SJSA1 (cell line): ENCODE measurements around the gene SUPT4H1. TPM values are rescaled to one million over a fixed set of nuclear protein-coding genes. Genes with fewer than 3 reads are reported as not detected.

ENCODE experiments used
- DNase-seq, 2 experiments: peaks; one replicate each; pipeline ENCODE4 v3.0.0-alpha.2; 2015 to 2020; ENCODE audit warnings: low spot score in 2 of 2, low read depth in 1 of 2
- H3K27ac ChIP-seq: fragments of 250-450 bp; sonication (Bioruptor Pico); 2 replicates; pipeline ENCODE4 v1.5.1; 2020; ENCODE audit warnings: mild to moderate bottlenecking, moderate library complexity
- H3K27me3 ChIP-seq: fragments of 250-450 bp; sonication (Bioruptor Pico); replicated peaks from 2 replicates; pipeline ENCODE4 v1.5.1; 2020; ENCODE audit warnings: mild to moderate bottlenecking, moderate library complexity
- H3K36me3 ChIP-seq: fragments of 250-450 bp; sonication (Bioruptor Pico); 2 replicates; pipeline ENCODE4 v1.5.1; 2020; ENCODE audit warnings: mild to moderate bottlenecking
- H3K4me1 ChIP-seq: fragments of 250-450 bp; sonication (Bioruptor Pico); replicated peaks from 2 replicates; pipeline ENCODE4 v1.6.1; 2021; ENCODE audit warnings: mild to moderate bottlenecking
- H3K4me3 ChIP-seq: fragments of 250-450 bp; sonication (Bioruptor Pico); 2 replicates; pipeline ENCODE4 v1.5.1; 2020; ENCODE audit warnings: mild to moderate bottlenecking
- H3K9me3 ChIP-seq: fragments of 250-450 bp; sonication (Bioruptor Pico); replicated peaks from 2 replicates; pipeline ENCODE4 v1.5.1; 2020; ENCODE audit warnings: mild to moderate bottlenecking
- total RNA-seq: library from RNA; depleted of rRNA; stranded (reverse); fragments of >200 nt; shearing (Covaris generic); gene quantifications from 2 replicates; pipeline ENCODE4 v1.2.3, GENCODE V29; 2014

Gene SUPT4H1
- total RNA-seq, 1 experiment from 2014 or later: 81.0 TPM

DNA sequence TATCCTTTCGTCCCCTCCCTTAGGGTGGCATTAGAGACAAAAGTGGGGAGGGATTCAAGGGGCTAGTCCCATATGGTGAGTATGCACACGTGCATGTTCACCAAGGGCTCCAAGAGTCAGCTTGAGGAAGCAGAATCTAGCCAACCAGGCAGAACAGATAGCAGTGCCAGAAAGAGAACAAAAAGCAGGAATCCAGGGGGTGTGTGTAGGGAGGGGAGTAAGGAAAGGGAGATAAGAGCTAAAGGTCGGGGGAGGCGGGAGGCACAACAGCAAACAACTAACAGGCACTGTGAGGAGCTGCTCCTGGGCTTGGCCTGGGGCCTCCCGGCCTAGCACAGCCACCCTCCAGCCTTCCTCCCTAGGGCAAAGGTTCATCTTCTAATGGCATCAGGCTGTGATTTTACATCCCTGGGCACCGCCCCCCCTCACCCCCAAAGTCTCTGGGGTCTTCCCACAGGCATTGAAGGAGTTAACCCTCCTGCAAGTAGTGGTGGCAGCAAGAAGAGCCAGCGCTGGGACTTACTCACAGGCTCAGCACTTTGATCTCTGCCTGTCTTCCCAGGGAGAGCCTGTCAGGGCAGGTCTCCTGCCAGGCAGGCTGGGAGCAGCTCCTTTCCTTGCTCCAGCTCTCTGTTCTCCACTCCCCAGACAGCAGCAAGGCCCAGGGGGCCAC is 12.4 kb upstream of the SUPT4H1 start:
- H3K4me1 ChIP-seq: no peaks in the 10 kb centered on the region
- H3K9me3 ChIP-seq: no peaks in the 10 kb centered on the region
- no peak overlapping the region for H3K27ac ChIP-seq
- no peak for DNase-seq
- H3K36me3 ChIP-seq: no peaks in the 10 kb centered on the region
- peaks cover 55% of the 10 kb centered on the region for H3K27me3 ChIP-seq
- no peak overlapping the region for H3K4me3 ChIP-seq

DNA sequence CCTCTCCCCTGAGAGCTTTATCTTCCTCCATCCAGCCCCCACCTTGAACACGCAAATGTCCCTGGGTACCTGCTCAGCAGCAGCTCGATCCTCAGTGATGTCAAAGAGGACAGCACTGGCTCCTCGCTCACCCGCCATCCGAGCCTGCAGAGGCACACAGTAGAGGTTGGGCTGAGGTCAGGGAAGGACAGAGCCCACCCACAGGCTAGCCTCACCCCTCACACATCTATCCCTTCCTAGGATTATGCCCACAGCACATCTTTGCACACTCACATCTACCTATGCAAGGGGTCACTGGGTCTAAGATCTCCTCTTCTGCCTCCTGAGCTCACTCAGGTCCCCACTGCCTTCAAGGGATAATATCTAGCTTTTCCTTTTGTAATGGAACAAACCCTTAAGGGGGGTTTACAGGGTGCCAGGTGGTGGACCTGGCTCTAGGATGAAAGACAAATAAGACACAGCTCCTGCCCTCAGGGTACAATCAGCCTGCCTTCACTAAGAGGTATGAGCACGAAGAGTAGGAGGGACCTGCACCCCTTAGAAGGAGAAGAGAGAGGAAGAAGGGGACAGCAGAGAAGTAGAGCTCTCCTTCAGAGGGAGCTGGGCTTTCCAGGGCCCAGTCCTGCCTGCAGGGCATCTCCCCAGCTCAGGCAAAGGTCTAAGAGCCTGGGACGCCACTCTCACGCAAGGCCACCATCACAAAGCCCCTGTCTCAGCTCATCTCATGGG is 11.6 kb upstream of the SUPT4H1 start:
- no peaks in the 10 kb centered on the region for H3K36me3 ChIP-seq
- no peak overlapping the region for H3K4me3 ChIP-seq
- H3K4me1 ChIP-seq: no peaks in the 10 kb centered on the region
- no peak for DNase-seq
- H3K27me3 ChIP-seq: peaks cover 53% of the 10 kb centered on the region
- H3K27ac ChIP-seq: no peak overlapping the region
- H3K9me3 ChIP-seq: no peaks in the 10 kb centered on the region

DNA sequence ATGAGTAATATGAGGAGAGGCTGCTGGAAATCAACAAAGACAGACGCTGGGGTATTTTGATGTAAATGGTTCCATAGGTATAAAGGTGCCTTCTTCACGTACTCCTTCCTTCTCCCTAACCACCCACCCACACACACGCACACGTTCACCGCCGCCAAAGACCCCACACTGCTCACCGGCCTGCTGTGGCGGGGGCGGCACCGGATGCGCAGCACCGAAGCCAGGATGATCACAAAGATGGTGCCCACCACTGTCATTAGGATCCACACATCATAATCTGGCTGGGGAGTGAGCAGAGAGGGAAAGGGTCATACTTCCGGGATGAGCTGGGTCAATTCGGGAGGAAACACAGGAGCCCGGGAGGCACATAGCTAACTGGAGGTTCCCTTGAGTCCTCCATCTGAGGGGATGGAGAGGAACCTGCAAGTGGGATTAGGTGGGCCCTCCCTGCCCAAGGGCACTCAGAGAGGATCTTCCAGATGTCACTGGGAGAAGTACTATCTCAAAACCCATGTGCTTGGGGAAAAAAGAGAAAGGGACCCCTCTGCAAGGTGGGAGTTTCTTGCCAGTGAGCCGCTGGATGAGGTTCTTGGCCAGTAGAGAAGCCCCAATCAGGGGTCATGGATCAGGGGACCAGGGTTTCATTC is 10.5 kb upstream of the SUPT4H1 start:
- Histone ChIP-seq H3K36me3 (no peaks in the 10 kb centered on the region), H3K27ac (no peak overlapping the region), H3K4me3 (no peak overlapping the region), H3K27me3 (peaks cover 52% of the 10 kb centered on the region), H3K4me1 (no peaks in the 10 kb centered on the region), H3K9me3 (no peaks in the 10 kb centered on the region)
- no peak for DNase-seq

DNA sequence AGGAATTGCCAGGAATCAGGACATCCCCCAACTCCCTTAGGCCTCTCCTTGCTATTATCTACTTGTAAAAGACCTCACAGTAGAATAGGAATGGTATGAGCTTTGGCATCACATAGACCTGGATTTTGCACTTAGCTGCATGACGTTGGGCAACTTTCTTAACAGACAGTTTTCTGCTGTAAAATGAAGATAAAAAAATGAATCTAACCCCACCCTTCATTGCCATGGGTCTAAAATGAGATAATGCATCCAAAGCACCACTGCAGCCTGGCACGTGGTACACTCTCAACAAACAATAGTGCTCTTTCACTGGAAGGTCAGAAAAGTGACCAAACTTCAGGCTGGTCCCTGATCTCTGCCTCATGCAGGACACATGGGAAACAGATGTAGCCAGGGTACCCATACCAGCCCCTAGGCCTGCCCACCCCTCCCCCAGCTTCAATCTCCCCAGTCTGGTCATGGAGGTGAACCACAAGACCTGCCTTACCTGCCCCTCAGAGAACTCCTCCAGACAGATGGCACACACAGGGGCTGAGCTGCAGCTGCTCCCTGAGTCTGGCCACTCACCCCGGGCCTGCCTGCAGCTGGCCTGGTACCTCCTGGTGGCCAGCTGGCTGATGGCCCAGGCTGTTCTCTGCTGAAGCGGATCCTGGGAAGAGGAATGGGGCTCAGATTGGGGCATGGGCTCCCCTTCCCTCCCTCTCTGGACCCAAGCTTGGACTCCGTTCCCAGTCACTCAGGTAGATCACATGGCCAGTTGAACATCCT is 8.5 kb upstream of the SUPT4H1 start:
- H3K27ac ChIP-seq: no peak overlapping the region

DNA sequence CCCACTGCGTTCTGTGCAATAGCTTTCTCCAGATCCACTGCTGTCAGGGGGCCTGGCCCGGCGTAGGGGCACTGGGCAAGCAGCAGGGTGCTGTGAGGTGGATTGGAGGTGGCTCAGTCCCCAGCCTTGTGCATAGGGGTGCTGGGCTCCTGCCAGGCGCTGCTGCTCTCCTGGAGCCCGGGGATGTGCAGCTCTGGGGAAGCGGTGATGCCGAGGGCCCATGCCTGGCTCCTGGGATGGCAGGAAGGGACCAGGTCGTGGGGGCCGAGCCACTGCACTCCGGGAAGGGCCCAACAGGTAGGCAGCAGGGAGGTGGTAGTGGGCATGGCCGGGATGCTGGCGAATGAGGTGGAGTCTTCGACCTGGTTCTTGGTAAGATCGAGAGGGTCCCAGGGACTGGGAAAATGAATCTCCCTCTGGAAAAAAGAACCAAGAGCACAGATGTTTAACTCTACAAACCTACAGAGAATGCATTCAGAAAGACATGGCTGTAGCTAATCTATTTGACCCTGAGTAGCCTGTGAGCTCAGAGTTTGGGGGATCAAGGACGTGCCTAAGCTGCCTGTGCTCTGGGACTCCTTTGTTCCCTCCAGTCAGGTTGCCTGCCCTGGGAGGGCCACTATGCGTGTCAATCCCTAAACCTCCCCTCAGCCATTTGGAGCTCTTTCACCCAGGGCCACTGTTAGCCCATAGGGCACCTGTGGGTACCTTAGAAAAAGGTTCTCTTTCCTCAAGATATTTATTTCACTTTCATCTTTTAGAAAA is 6.6 kb upstream of the SUPT4H1 start:
- peaks cover 27% of the 10 kb centered on the region for H3K27me3 ChIP-seq
- H3K4me1 ChIP-seq: no peaks in the 10 kb centered on the region
- H3K4me3 ChIP-seq: no peak overlapping the region
- H3K9me3 ChIP-seq: no peaks in the 10 kb centered on the region
- H3K27ac ChIP-seq: no peak overlapping the region
- H3K36me3 ChIP-seq: no peaks in the 10 kb centered on the region
- no peak for DNase-seq

More for the DNA sequence above, 8.5 kb upstream of the SUPT4H1 start:
- Histone ChIP-seq H3K4me1 (no peaks in the 10 kb centered on the region), H3K27me3 (peaks cover 43% of the 10 kb centered on the region), H3K4me3 (no peak overlapping the region), H3K36me3 (no peaks in the 10 kb centered on the region), H3K9me3 (no peaks in the 10 kb centered on the region)
- no peak for DNase-seq

DNA sequence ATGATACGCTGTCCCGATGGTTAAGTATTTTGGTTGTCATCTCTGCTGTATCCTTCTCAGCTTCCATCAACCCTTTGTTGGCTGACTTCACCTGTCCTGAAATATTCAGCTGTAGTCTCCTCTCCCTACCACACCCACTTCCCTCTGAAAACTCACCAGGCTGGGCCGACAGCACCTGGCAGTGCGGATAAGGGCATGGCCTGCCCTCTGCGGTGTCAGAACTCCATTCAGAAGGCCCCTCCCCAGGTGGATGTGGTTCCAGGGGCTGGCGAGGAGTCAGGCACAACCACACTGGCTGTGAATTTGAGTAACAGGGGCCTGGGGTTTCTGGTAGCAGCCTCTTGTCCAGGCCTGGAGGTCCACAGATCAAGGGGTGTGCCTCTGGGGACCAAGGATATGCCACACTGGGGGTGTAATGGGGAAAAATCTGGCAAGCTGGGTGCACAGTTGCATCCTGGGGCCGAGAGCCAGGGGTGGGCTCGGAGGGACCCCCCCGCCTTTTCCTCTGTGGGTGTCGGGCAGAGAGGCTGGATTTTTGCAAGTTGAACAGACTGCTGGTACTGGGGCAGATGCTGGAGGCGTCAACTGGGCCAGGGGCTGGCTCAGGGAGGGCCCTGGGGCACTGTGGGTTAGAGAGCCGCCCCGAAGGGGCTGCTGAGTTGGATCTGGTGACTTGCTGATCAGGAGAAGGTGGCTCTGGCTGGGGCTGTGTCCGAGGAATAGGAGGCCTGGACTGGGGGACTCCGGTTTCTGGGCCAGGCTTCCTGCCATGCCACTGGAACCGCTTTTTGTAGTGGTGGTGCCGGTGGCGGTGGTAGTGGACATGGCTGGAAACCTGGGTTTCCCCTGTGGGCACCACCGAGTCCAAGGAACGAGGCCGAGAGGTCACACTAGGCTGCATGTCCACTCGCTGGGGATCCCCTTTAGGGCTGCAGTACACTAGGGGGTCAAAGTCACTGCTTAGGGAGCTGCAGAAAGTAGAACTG is 5.6 kb upstream of the SUPT4H1 start:
- DNase-seq: no peak
- peaks cover 19% of the 10 kb centered on the region for H3K27me3 ChIP-seq
- H3K4me1 ChIP-seq: peaks cover 8% of the 10 kb centered on the region
- no peaks in the 10 kb centered on the region for H3K36me3 ChIP-seq
- H3K27ac ChIP-seq: no peak overlapping the region
- H3K4me3 ChIP-seq: no peak overlapping the region
- no peaks in the 10 kb centered on the region for H3K9me3 ChIP-seq

DNA sequence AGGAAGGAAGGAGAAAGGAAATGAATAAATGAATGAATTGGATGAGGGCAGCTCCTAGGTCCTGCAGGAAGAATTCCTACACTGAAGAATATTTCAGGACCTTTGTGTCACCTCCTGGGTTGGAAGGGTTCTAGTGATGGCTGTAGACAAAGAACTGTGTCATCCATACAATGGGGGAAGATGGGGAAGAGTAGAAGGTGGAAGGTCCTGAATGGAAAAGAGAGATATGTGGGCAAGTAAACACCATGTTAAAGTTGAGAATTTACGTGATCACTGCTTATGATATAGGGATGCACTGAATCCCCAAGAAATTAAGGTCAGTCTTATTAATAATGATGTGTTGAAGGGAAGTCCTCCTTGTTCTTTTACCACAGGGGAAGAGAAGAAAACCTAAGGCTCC is 4.2 kb upstream of the SUPT4H1 start:
- Histone ChIP-seq H3K4me1 (peaks cover 10% of the 10 kb centered on the region), H3K9me3 (no peaks in the 10 kb centered on the region), H3K4me3 (no peak overlapping the region), H3K36me3 (peaks cover 9% of the 10 kb centered on the region), H3K27ac (no peak overlapping the region), H3K27me3 (peaks cover 8% of the 10 kb centered on the region)
- DNase-seq: no peak

DNA sequence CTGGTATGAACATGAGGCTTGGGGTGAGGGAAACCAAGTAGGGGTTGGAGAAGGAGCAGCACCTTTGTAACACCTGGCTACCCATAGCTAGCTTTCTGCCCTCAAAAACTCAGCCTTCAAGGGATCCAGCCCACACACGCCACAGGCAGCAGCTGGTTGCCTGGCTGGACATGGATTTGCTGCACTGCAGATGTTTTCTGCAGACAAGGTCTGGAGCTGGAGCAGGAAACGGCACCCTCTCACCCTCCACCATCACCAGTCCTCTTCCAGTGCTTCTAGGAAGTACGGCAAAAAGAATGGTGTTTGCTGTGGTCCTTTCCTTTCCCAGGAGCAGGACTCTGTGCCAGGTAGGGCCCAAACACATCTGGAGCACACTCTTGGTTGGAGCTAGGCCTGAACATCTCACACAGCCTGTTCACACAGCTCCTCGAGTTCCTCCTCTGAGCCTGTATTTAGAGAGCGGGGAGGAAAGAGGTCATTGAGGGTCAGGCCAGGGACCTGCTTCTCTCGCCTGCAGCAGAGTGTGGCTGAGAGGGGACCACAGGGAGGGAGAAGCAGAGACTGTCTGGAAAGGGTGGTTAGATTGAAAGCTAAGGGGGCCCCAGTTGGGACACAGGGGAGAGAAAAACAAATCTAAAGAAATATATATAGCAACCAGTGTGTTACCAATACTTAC is 2.7 kb upstream of the SUPT4H1 start:
- Histone ChIP-seq H3K27me3 (peaks cover 8% of the 10 kb centered on the region; the same call in 1 of the 2 replicates), H3K27ac (no peak overlapping the region), H3K9me3 (no peaks in the 10 kb centered on the region), H3K4me1 (peaks cover 11% of the 10 kb centered on the region), H3K36me3 (peaks cover 21% of the 10 kb centered on the region), H3K4me3 (no peak overlapping the region)
- no peak for DNase-seq

DNA sequence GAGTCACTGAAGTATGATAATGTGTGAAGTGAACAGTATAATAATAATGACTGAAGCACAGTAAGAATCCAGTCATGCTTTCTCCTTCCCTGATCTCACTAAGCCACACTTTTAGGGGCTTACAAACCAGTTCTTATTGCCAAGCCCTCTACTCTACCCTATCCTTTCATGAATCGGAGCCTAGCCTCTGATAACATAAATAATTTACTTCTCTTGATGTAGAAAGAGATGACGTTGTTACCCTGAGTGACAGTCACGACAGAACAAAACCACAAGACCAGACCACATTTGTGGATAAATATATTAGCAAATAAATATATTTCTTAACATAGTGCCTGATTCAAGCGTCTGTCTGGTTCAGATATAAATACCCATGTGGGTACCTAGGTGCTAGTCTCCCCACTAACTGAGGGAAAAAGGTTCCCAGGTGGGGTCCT is 1.4 kb upstream of the SUPT4H1 start:
- Histone ChIP-seq H3K27me3 (peaks cover 8% of the 10 kb centered on the region; the same call in 1 of the 2 replicates), H3K4me1 (peaks cover 11% of the 10 kb centered on the region), H3K27ac (no peak overlapping the region), H3K9me3 (no peaks in the 10 kb centered on the region), H3K36me3 (peaks cover 34% of the 10 kb centered on the region), H3K4me3 (peak overlapping the region; percentile 82)
- DNase-seq: no peak

DNA sequence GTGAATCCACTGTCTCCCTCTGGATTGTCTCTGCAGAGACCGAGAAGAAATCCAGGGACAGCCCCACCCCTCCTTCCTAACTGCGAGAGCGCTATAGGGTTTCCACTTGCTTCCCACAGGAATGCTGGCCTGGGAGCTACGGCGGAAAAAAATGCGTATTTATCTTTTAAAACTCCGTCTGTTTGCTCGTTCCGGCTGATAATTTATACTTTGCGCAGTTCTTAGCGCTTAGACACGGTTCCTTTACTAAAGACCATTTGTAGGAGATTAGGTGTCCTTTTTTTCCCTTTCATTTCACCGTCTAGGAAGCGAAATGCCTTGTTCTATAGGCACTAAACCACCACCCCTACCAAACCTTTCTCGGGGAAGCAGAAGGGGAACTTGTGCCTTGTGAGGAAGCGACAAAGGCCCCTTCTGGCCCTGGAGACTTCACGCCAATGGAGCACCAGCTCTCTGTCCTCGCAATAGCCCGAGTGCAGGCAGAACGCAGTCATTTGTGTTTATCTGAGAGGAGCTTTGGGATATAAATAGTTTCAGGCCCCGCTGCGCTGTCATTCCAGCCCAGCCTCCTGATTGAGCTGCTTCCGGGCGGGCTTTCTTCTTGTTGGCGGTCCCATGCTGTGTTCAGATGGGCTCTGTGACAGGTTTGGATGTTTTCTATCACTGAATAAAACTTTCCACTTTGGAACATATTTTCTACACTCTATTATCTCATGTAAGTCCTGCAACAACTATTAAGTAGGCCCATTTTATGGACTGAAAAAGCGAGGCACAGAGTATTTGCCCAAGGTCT is 791 bp upstream of the SUPT4H1 start:
- Histone ChIP-seq H3K4me1 (peaks cover 11% of the 10 kb centered on the region), H3K36me3 (peaks cover 40% of the 10 kb centered on the region), H3K4me3 (peak overlapping the region; percentile 82), H3K27me3 (peaks cover 2% of the 10 kb centered on the region; the same call in 1 of the 2 replicates), H3K9me3 (no peaks in the 10 kb centered on the region), H3K27ac (peak overlapping the region; percentile 55)
- no peak for DNase-seq

DNA sequence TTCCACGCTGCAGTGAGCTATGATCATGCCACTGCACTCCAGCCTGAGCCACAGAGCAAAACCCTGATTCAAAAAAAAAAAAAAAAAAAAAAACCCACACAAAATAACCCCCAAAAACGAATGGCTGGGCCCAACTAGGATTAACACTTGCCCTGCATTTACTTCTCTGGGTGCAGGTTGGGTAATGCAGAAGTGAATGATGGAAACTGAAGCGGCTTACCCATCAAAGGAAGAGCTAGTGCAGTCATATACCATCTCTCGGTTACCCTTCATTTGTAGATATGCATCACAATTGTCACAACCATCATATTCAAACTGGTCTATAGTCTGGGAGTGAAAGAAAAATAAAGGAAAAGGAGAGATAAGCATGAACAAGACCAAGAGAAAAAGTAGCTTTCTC is 819 bp downstream of the SUPT4H1 start:
- Histone ChIP-seq H3K9me3 (no peaks in the 10 kb centered on the region), H3K4me1 (peaks cover 11% of the 10 kb centered on the region), H3K4me3 (peak overlapping the region; percentile 82), H3K36me3 (peaks cover 56% of the 10 kb centered on the region), H3K27me3 (no peaks in the 10 kb centered on the region), H3K27ac (no peak overlapping the region)
- no peak for DNase-seq
